GM10266 (cell line): Measurements from ENCODE around the gene UNKL.
"Not testable (repeated sequence)": the region's sequence is repeated elsewhere in the genome, so short reads cannot be mapped to it uniquely, and the experiment has no call there.

Source experiments
- DNase-seq: peaks from one replicate; pipeline ENCODE4 v3.0.0; 2012; ENCODE audit errors: extremely low spot score
- CTCF ChIP-seq: IDR thresholded peaks from 2 replicates; pipeline ENCODE4 v1.5.1; 2012; ENCODE audit warnings: mild to moderate bottlenecking, low read depth; ENCODE audit not compliant: control insufficient read depth, insufficient read depth; ENCODE audit errors: missing control alignments

UNKL gene

GRCh38 chr16:1330260-1330914, 84.1 kb downstream of the UNKL start:
- peak; percentile 40 for TF ChIP-seq CTCF
- no peak for DNase-seq

GRCh38 chr16:1328961-1329360, 85.5 kb downstream of the UNKL start:
- DNase-seq: not testable (repeated sequence)

- not testable (repeated sequence) for DNase-seq
These were observed 86.4 kb downstream of the UNKL start for GRCh38 chr16:1328136-1328535.

GRCh38 chr16:1327619-1327947, 86.9 kb downstream of the UNKL start:
- no peak for DNase-seq
- TF ChIP-seq CTCF: no peak

GRCh38 chr16:1326946-1327618, 87.4 kb downstream of the UNKL start:
- DNase-seq: no peak
- TF ChIP-seq CTCF: no peak

- DNase-seq: no peak
These were observed 88.1 kb downstream of the UNKL start for GRCh38 chr16:1326391-1326790.

GRCh38 chr16:1325673-1326371, 88.7 kb downstream of the UNKL start:
- no peak for DNase-seq
- no peak for TF ChIP-seq CTCF

More at GRCh38 chr16:1326391-1326790, 88.1 kb downstream of the UNKL start:
- no peak for TF ChIP-seq CTCF

GRCh38 chr16:1325261-1325660, 89.2 kb downstream of the UNKL start:
- no peak for DNase-seq
- no peak for TF ChIP-seq CTCF
